T-cell (primary cell): ENCODE measurements around the gene PRR9. TPM values are rescaled to one million over a fixed set of nuclear protein-coding genes. Genes with fewer than 3 reads are reported as not detected.
"Not testable (repeated sequence)": the region's sequence is repeated elsewhere in the genome, so short reads cannot be mapped to it uniquely, and the experiment has no call there.

Experiments used
- ATAC-seq, 4 experiments: fragments of 200-7000 bp in 3 of 4; fragments of 150-1000 bp in 1 of 4; cut with Tn5 transposase; replicated peaks in 1 of 4; 1 replicate in 3 of 4; 2 replicates in 1 of 4; pipeline ENCODE4 v1.10.0; 2021; ENCODE audit warnings: moderate library complexity in 3 of 4, mild to moderate bottlenecking in 2 of 4, moderate number of reproducible peaks in 1 of 4
- CTCF ChIA-PET, 2 donors: fragments of 300-600 bp; sonication (Branson Sonifier 250); formaldehyde crosslinking; loops; one replicate each; lab custom pipeline; 2022; ENCODE audit warnings: antibody characterized with exemption in 2 of 2; lab: Charles Lee
- POLR2A ChIA-PET, 2 donors: fragments of 300-600 bp; sonication (Branson Sonifier 250); formaldehyde crosslinking; loops; one replicate each; lab custom pipeline; 2022; ENCODE audit warnings: antibody characterized with exemption in 2 of 2; lab: Charles Lee
- DNase-seq, 35 experiments: peaks; one replicate each; pipeline versions ENCODE4 v3.0.0 to v3.0.0-alpha.2; 2013 to 2023
- H3K27ac ChIP-seq: one replicate; pipeline ENCODE4 v1.5.1; 2013; ENCODE audit warnings: low read length
- H3K27me3 ChIP-seq, 2 experiments: replicated peaks in 1 of 2; 1 replicate in 1 of 2; 2 replicates in 1 of 2; pipeline versions ENCODE4 v1.6.1 to v1.7.0; 2013; ENCODE audit warnings: low read length in 1 of 2, mixed read lengths in 1 of 2; ENCODE audit not compliant: control insufficient read depth in 2 of 2, insufficient read depth in 2 of 2; ENCODE audit errors: extremely low read depth in 1 of 2
- H3K36me3 ChIP-seq, 2 donors: 1 replicate in 1 of 2; 2 replicates in 1 of 2; pipeline versions ENCODE4 v1.6.1 to v1.7.0; 2013; ENCODE audit warnings: low read length in 1 of 2; ENCODE audit not compliant: control insufficient read depth in 2 of 2, insufficient read depth in 1 of 2; ENCODE audit errors: extremely low read depth in 1 of 2
- H3K4me1 ChIP-seq, 2 experiments: 1 replicate in 1 of 2; 2 replicates in 1 of 2; pipeline versions ENCODE4 v1.6.1 to v1.7.0; 2013; ENCODE audit warnings: low read length in 2 of 2, mixed read lengths in 1 of 2; ENCODE audit not compliant: insufficient read depth in 2 of 2, control insufficient read depth in 1 of 2; ENCODE audit errors: extremely low read depth in 1 of 2
- H3K4me3 ChIP-seq, 2 donors: 1 replicate in 1 of 2; 2 replicates in 1 of 2; pipeline versions ENCODE4 v1.5.1 to v1.7.0; 2013; ENCODE audit warnings: mild to moderate bottlenecking in 2 of 2, low read length in 1 of 2, moderate library complexity in 1 of 2; ENCODE audit not compliant: control insufficient read depth in 1 of 2; ENCODE audit errors: extremely low read depth in 1 of 2
- H3K9me3 ChIP-seq: 2 replicates; pipeline ENCODE4 v1.7.0; 2013
- H3K27ac Mint-ChIP-seq, 2 donors: one replicate each; pipeline ENCODE4 v1.8.0; 2020 to 2021; ENCODE audit warnings: mild to moderate bottlenecking in 2 of 2, mixed read lengths in 2 of 2
- H3K27me3 Mint-ChIP-seq, 2 donors: one replicate each; pipeline ENCODE4 v1.8.0; 2021 to 2022; ENCODE audit warnings: mixed read lengths in 2 of 2
- H3K36me3 Mint-ChIP-seq: one replicate; pipeline ENCODE4 v1.8.0; 2021; ENCODE audit warnings: mixed read lengths
- H3K4me1 Mint-ChIP-seq, 3 donors: one replicate each; pipeline ENCODE4 v1.8.0; 2020 to 2022; ENCODE audit warnings: mixed read lengths in 3 of 3, mild to moderate bottlenecking in 1 of 3
- H3K4me3 Mint-ChIP-seq, 3 donors: one replicate each; pipeline ENCODE4 v1.8.0; 2020 to 2022; ENCODE audit warnings: mild to moderate bottlenecking in 3 of 3, mixed read lengths in 3 of 3, moderate library complexity in 3 of 3
- H3K9me3 Mint-ChIP-seq, 3 donors: one replicate each; pipeline ENCODE4 v1.8.0; 2020 to 2022; ENCODE audit warnings: mixed read lengths in 3 of 3
- WGBS: methylation state at CpG from one replicate; pipeline ENCODE4 v1.1.5; 2013; ENCODE audit warnings: missing lambda C conversion rate; ENCODE audit not compliant: insufficient coverage; 5-methylcytosine and 5-hydroxymethylcytosine counted together
- total RNA-seq, 35 experiments: library from RNA in 6 of 35; stranded (reverse) in 6 of 35; fragments of 120-200 nt in 1 of 35; gene quantifications; one replicate each; pipeline versions ENCODE4 v1.2.1 to v1.2.4 and lab custom pipeline; 2013 to 2026

The PRR9 gene, protein sequence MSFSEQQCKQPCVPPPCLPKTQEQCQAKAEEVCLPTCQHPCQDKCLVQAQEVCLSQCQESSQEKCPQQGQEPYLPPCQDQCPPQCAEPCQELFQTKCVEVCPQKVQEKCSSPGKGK
- total RNA-seq (not detected), total RNA-seq (lab: John Stamatoyannopoulos, UW) (0 to 0.04 (median 0) reads per million in 29 experiments)
- total RNA-seq (2013) = not detected

DNA sequence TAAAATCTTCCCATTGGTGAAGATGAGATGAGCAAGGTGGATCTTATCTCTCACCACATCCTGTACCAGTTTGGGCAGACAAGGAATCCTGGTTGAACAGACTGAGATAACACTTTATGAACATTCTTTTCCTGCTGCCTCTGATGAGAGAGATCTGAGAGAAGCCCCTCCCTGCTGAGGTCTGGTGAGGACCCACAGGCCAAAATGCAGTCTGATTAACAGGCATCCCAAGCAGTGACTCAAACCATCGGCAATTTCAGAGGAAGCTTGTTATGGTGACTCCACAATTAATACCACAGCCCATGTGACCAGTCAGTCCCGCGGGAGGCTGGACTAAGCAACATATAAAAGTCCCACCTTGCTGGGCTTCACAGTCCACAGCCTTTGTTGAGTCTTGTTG, at the start of gene PRR9:
Gene PRR9, plus strand, starts transcription at position 373 of the 400 bp plus-strand sequence. CDS start 561 bp downstream, outside the sequence.
- Histone ChIP-seq H3K36me3 (no peaks in the 10 kb centered on the region), H3K4me3 (no peak within 1 kb of the TSS), H3K4me1 (no peaks in the 10 kb centered on the region), H3K9me3 (no peaks in the 10 kb centered on the region), H3K27me3 (peaks cover 0 to 13% of the 10 kb centered on the region in 2 experiments), H3K27ac (no peak within 1 kb of the TSS)
- ATAC-seq = no peak
- H3K4me3 Mint-ChIP-seq = no peak within 1 kb of the TSS
- ChIA-PET CTCF (no interaction called here), POLR2A (no interaction called here)
- H3K9me3 Mint-ChIP-seq = no peaks in the 10 kb centered on the region
- H3K36me3 Mint-ChIP-seq = no peaks in the 10 kb centered on the region
- DNase-seq = no peak
- no peak within 1 kb of the TSS for H3K27ac Mint-ChIP-seq
- peaks cover 24 to 25% of the 10 kb centered on the region in 2 donors for H3K27me3 Mint-ChIP-seq
- peaks cover 0 to 14% (median 6%) of the 10 kb centered on the region in 3 donors for H3K4me1 Mint-ChIP-seq
- 47% methylated on average over 3 of the region's 3 CpGs for WGBS

DNA sequence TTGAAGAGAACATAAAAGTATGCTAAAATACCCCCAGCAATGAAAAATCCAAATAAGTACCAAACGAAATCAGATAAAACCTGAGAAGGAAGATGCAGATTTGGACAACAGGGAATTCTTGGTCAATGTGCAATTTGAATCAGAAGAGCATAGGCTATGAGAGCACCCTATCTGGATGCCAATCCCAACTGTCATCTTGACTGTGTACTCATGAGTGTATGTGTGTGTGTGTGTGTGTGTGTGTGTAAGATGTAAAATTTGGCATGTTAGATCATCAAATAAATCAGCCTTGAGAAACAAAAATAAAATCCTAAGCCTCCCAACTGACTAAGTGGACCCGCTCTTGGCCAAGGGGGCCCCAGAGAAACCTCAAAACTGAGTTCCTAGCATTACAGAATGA, 48.7 kb upstream of the PRR9 start:
- Mint-ChIP-seq H3K4me3 (no peak overlapping the region), H3K27ac (no peak overlapping the region), H3K27me3 (peaks cover 29 to 35% of the 10 kb centered on the region in 2 donors), H3K9me3 (no peaks in the 10 kb centered on the region), H3K36me3 (no peaks in the 10 kb centered on the region), H3K4me1 (no peaks in the 10 kb centered on the region)
- Histone ChIP-seq H3K9me3 (no peaks in the 10 kb centered on the region), H3K36me3 (no peaks in the 10 kb centered on the region), H3K4me3 (no peak overlapping the region), H3K4me1 (no peaks in the 10 kb centered on the region), H3K27ac (no peak overlapping the region), H3K27me3 (peaks cover 3 to 8% of the 10 kb centered on the region in 2 experiments)
- ATAC-seq (no peak), DNase-seq (no peak)
- WGBS = no CpG with 5 or more reads among the region's 2 CpGs
- CTCF ChIA-PET = no interaction called here
- POLR2A ChIA-PET = no interaction called here

DNA sequence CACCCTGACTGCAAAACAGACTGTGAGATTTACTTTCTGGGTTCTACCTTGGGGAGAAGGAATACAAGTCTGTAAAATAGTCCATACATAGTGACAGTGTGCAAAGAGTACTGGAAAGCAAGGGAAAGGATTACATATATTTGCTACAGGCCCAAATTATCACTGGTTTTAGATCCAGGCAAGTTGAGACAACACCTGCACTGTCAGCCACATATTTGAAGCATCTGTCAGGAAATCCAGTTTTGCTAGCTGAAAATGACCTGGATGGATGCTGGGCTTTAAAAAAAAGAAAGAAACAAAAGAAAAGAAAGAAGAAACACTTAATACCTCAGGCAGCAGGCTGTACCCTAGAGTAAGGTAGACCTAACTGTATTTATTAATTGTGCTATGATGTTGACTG, 42.8 kb upstream of the PRR9 start:
- H3K4me1 Mint-ChIP-seq = no peaks in the 10 kb centered on the region
- no peak overlapping the region for H3K4me3 Mint-ChIP-seq

DNA sequence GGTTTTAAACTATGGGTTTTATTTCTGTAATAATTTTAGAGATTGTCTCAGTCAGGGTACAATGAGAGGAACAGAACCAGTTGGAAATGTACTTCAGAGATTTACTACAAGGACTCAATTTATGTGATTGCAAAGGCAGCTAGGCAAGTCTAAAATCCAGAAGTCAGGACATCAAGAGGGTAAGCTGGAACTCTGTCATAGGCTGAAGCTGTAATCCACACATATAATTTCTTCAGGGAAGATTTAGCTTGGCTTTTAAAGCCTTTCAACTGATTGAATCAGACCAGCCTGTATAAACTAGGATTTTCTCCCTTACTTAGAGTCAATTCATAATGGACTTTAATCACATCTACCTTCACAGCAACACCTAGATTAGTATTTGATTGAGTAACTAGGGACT, 38.5 kb upstream of the PRR9 start:
- Histone ChIP-seq H3K27me3 (peaks cover 0 to 3% of the 10 kb centered on the region in 2 experiments), H3K36me3 (no peaks in the 10 kb centered on the region), H3K4me3 (no peak overlapping the region), H3K4me1 (no peaks in the 10 kb centered on the region), H3K27ac (no peak overlapping the region), H3K9me3 (no peaks in the 10 kb centered on the region)
- H3K27me3 Mint-ChIP-seq = peaks cover 21 to 32% of the 10 kb centered on the region in 2 donors
- no peak for ATAC-seq
- no peaks in the 10 kb centered on the region for H3K9me3 Mint-ChIP-seq
- H3K4me3 Mint-ChIP-seq = no peak overlapping the region
- ChIA-PET POLR2A (no interaction called here), CTCF (no interaction called here)
- no peak for DNase-seq
- no peaks in the 10 kb centered on the region for H3K36me3 Mint-ChIP-seq
- no peaks in the 10 kb centered on the region for H3K4me1 Mint-ChIP-seq
- no peak overlapping the region for H3K27ac Mint-ChIP-seq

More for the DNA sequence above, 42.8 kb upstream of the PRR9 start:
- Histone ChIP-seq H3K27ac (no peak overlapping the region), H3K4me3 (no peak overlapping the region), H3K4me1 (no peaks in the 10 kb centered on the region), H3K36me3 (no peaks in the 10 kb centered on the region), H3K9me3 (no peaks in the 10 kb centered on the region), H3K27me3 (peaks cover 3 to 4% of the 10 kb centered on the region in 2 experiments)
- ATAC-seq = no peak
- POLR2A ChIA-PET = no interaction called here
- DNase-seq = no peak
- H3K27ac Mint-ChIP-seq = no peak overlapping the region
- no peaks in the 10 kb centered on the region for H3K9me3 Mint-ChIP-seq
- H3K36me3 Mint-ChIP-seq = no peaks in the 10 kb centered on the region
- CTCF ChIA-PET = interaction anchor here in 1 of 2 donors (0.6 kb wide), 1 partner anchor 631 kb away, joined by 4 read pairs; no protein-coding TSS in a partner anchor
- H3K27me3 Mint-ChIP-seq = peaks cover 25 to 30% of the 10 kb centered on the region in 2 donors

DNA sequence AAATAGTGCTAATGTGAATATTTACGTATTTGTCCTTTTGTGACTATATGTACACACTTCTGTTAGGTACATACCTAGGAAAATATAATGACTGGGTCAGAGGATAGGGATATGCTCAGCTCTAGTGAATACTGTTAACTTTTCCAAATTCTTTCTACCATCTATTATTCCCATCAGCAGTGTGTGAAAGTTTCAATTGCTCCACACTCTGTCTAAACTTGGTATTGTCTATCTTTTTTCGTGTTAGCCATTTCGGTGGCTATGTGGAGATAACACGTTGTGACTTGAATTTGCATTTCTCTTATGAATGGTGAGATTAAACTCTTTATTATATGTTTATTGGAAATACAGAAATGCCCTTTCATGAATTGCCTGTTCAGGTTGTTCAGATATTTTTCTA, 36.8 kb upstream of the PRR9 start:
- Histone ChIP-seq H3K4me3 (no peak overlapping the region), H3K9me3 (no peaks in the 10 kb centered on the region), H3K36me3 (no peaks in the 10 kb centered on the region), H3K27me3 (no peaks in the 10 kb centered on the region), H3K4me1 (no peaks in the 10 kb centered on the region), H3K27ac (no peak overlapping the region)
- no peak for DNase-seq
- no peak for ATAC-seq
- Mint-ChIP-seq H3K27me3 (peaks cover 24 to 27% of the 10 kb centered on the region in 2 donors), H3K4me3 (no peak overlapping the region), H3K27ac (no peak overlapping the region), H3K4me1 (no peaks in the 10 kb centered on the region), H3K36me3 (no peaks in the 10 kb centered on the region), H3K9me3 (peaks cover under 1 to 3% (median 2%) of the 10 kb centered on the region in 3 donors)
- 60% methylated on average over 1 of the region's 4 CpGs for WGBS
- ChIA-PET POLR2A (interaction anchor here in 1 of 2 donors (0.5 kb wide), 1 partner anchor 659 kb away, joined by 4 read pairs; no protein-coding TSS in a partner anchor), CTCF (no interaction called here)

DNA sequence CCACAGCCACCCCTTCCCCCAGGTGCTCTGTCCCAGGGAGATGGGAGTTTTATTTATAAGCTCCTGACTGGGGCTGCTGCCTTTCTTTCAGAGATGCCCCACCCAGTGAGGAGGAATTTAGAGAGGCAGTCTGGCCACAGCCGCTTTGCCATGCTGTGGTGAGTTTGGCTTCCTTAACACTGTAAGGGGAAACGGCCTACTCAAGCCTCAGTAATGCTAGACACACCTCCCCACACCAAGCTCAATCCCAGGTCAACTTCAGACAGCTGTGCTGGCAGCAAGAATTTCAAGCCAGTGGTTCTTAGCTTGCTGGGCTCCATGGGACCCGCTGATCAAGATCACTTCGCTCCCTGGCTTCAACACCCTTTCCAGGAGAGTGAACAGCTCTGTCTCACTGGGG, 29.1 kb upstream of the PRR9 start:
- peaks cover 2 to 21% of the 10 kb centered on the region in 2 experiments for H3K27me3 ChIP-seq
- Mint-ChIP-seq H3K9me3 (peaks cover 6 to 14% (median 8%) of the 10 kb centered on the region in 3 donors), H3K27me3 (peaks cover 56 to 70% of the 10 kb centered on the region in 2 donors)
- H3K27ac Mint-ChIP-seq, POLR2A ChIA-PET, ATAC-seq, H3K36me3 ChIP-seq, H3K27ac ChIP-seq, H3K4me1 ChIP-seq, CTCF ChIA-PET, H3K4me1 Mint-ChIP-seq, H3K9me3 ChIP-seq, H3K36me3 Mint-ChIP-seq, DNase-seq, H3K4me3 ChIP-seq, H3K4me3 Mint-ChIP-seq: not testable (repeated sequence)
- 80% methylated on average over 1 of the region's 4 CpGs for WGBS
